Measurements from ENCODE around the gene DEUP1. TPM values are rescaled to one million over a fixed set of nuclear protein-coding genes. Genes with fewer than 3 reads are reported as not detected.

The DEUP1 gene
- total RNA-seq, 3 donors from 2014 or later (not counting 1 experiment from before 2014, with no cell fraction given), result not detected

DNA sequence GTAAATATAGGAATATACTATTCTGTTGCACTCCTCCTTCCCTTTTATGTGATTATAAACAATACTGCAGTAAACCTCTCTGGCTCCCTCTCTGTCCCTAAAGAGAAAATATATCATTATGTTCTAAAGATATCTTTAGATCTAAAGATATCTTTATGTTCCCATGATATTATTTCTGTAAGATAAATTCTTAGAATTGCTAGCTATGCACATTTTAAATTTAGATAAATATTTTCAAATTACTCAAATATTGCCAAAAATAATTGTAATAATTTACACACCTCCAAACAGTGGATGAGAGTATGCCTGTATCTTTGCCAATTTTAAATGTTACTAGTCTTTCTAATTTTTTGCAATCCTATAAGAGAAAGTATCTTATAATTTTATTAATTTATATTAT, 10.3 kb upstream of the DEUP1 start:
- no peak for DNase-seq
- H3K27ac Mint-ChIP-seq, result no peak overlapping the region
- TF ChIP-seq, protein P1, sequence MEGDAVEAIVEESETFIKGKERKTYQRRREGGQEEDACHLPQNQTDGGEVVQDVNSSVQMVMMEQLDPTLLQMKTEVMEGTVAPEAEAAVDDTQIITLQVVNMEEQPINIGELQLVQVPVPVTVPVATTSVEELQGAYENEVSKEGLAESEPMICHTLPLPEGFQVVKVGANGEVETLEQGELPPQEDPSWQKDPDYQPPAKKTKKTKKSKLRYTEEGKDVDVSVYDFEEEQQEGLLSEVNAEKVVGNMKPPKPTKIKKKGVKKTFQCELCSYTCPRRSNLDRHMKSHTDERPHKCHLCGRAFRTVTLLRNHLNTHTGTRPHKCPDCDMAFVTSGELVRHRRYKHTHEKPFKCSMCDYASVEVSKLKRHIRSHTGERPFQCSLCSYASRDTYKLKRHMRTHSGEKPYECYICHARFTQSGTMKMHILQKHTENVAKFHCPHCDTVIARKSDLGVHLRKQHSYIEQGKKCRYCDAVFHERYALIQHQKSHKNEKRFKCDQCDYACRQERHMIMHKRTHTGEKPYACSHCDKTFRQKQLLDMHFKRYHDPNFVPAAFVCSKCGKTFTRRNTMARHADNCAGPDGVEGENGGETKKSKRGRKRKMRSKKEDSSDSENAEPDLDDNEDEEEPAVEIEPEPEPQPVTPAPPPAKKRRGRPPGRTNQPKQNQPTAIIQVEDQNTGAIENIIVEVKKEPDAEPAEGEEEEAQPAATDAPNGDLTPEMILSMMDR (IDR thresholded peaks at IDR 0.05), result no peak
- Histone ChIP-seq H3K27ac (ENCODE audit: low read length) (no peak overlapping the region), H3K4me3 (ENCODE audit: low read length) (no peak overlapping the region), H3K4me1 (ENCODE audit: control insufficient read depth, insufficient read depth, low read length) (no peaks in the 10 kb centered on the region), H3K9me3 (ENCODE audit: control insufficient read depth, insufficient read depth, low read length) (no peaks in the 10 kb centered on the region), H3K36me3 (ENCODE audit: control insufficient read depth, insufficient read depth, low read length) (no peaks in the 10 kb centered on the region), H3K27me3 (ENCODE audit: control insufficient read depth, insufficient read depth, low read length) (peaks cover 2% of the 10 kb centered on the region)
- no peaks in the 10 kb centered on the region for H3K4me1 Mint-ChIP-seq
- H3K36me3 Mint-ChIP-seq, result no peaks in the 10 kb centered on the region
- intact Hi-C loops (cut with micrococcal nuclease), result no loop called here
- no peak overlapping the region for H3K4me3 Mint-ChIP-seq
- peaks cover 10 to 17% of the 10 kb centered on the region in 2 donors for H3K9me3 Mint-ChIP-seq
- H3K27me3 Mint-ChIP-seq (ENCODE audit: low read depth in 2 of 2), result peaks cover 0 to 13% of the 10 kb centered on the region in 2 donors
- no peak for ATAC-seq

DNA sequence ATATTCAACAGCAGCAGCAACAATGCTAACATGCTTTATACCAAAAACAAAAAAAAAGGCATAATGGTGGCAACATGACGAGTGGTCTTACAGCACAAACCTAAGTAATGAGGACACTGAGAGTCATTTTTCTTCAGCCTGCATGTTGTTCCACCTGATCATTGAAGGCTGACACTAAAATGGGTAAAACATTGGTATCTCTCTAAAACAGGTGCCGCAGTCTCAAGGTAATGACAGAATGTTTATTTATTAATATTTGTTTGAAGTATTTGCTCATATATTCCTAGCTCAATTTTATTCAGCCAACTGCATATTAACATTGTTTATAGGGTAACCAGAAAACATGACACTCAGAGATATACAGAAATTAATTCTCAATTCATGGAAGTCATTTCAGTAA, 8.3 kb upstream of the DEUP1 start:
- no peaks in the 10 kb centered on the region for H3K4me1 ChIP-seq (ENCODE audit: control insufficient read depth, insufficient read depth, low read length)
- H3K27ac Mint-ChIP-seq, result no peak overlapping the region
- intact Hi-C loops (cut with micrococcal nuclease), result no loop called here
- TF ChIP-seq, protein P1 (IDR thresholded peaks at IDR 0.05), result no peak
- no peak overlapping the region for H3K27ac ChIP-seq (ENCODE audit: low read length)
- DNase-seq (no peak), ATAC-seq (no peak)
- H3K27me3 Mint-ChIP-seq (ENCODE audit: low read depth in 2 of 2), result peaks cover 0 to 13% of the 10 kb centered on the region in 2 donors
- peaks cover 5 to 9% of the 10 kb centered on the region in 2 donors for H3K9me3 Mint-ChIP-seq
- no peak overlapping the region for H3K4me3 Mint-ChIP-seq
- H3K27me3 ChIP-seq (ENCODE audit: control insufficient read depth, insufficient read depth, low read length), result peaks cover 2% of the 10 kb centered on the region
- no peaks in the 10 kb centered on the region for H3K4me1 Mint-ChIP-seq
- H3K36me3 Mint-ChIP-seq, result no peaks in the 10 kb centered on the region
- H3K9me3 ChIP-seq (ENCODE audit: control insufficient read depth, insufficient read depth, low read length), result no peaks in the 10 kb centered on the region
- 96% methylated on average over 1 of the region's 2 CpGs for WGBS (ENCODE audit: insufficient coverage)
- no peak overlapping the region for H3K4me3 ChIP-seq (ENCODE audit: low read length)
- no peaks in the 10 kb centered on the region for H3K36me3 ChIP-seq (ENCODE audit: control insufficient read depth, insufficient read depth, low read length)

DNA sequence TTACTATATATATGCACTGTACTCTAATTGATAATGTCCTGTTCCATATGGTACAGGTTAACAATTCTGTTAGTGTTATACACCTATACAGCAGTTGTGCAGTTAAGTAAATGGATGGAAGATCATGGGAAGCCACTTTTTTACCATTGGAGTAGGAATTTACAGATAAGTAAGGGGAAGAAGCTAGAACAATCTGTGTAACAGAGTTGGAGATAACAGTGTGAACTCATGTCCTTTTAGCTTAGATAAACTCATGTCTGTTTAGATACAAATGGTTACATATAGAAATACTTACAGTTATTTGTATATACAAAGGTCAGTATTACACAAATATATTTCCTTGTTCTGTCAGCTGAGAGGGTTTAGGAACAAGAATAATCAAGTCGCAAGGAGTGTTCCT, 6.8 kb upstream of the DEUP1 start:
- Mint-ChIP-seq H3K27ac (no peak overlapping the region), H3K36me3 (no peaks in the 10 kb centered on the region), H3K4me1 (no peaks in the 10 kb centered on the region), H3K27me3 (ENCODE audit: low read depth in 2 of 2) (peaks cover 3 to 8% of the 10 kb centered on the region in 2 donors), H3K9me3 (peaks cover 0 to 3% of the 10 kb centered on the region in 2 donors), H3K4me3 (no peak overlapping the region)
- 100% methylated on average over 1 of the region's 1 CpG for WGBS (ENCODE audit: insufficient coverage)
- intact Hi-C loops (cut with micrococcal nuclease), result no loop called here
- Histone ChIP-seq H3K9me3 (ENCODE audit: control insufficient read depth, insufficient read depth, low read length) (no peaks in the 10 kb centered on the region), H3K4me1 (ENCODE audit: control insufficient read depth, insufficient read depth, low read length) (no peaks in the 10 kb centered on the region), H3K4me3 (ENCODE audit: low read length) (no peak overlapping the region), H3K27me3 (ENCODE audit: control insufficient read depth, insufficient read depth, low read length) (peaks cover 2% of the 10 kb centered on the region), H3K36me3 (ENCODE audit: control insufficient read depth, insufficient read depth, low read length) (no peaks in the 10 kb centered on the region), H3K27ac (ENCODE audit: low read length) (no peak overlapping the region)
- TF ChIP-seq, protein P1 (IDR thresholded peaks at IDR 0.05), result no peak
- ATAC-seq (no peak), DNase-seq (no peak)

DNA sequence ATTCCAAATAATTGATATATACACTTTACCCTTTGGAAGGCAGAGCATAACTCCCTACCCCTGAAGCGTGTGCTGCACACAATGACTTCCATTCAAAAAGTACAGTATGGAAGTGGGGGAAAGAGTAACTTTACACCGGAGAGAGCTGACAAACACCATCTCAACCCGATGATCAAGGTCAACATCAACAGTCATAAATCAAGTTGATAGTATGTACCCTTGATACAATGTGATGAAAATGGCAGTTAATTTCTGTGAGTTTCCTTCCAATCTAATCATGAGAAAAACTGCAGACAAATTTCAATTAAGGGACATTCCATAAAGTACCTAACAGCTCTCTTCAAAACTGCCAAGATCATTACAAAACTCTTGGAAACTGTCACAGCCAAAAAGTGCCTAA, 6.0 kb upstream of the DEUP1 start:
- WGBS (ENCODE audit: insufficient coverage), result 93% methylated on average over 3 of the region's 3 CpGs
- no peaks in the 10 kb centered on the region for H3K4me1 Mint-ChIP-seq
- H3K4me3 Mint-ChIP-seq, result no peak overlapping the region
- H3K4me1 ChIP-seq (ENCODE audit: control insufficient read depth, insufficient read depth, low read length), result no peaks in the 10 kb centered on the region
- peaks cover 4% of the 10 kb centered on the region for H3K27me3 ChIP-seq (ENCODE audit: control insufficient read depth, insufficient read depth, low read length)
- peaks cover 6 to 7% of the 10 kb centered on the region in 2 donors for H3K27me3 Mint-ChIP-seq (ENCODE audit: low read depth in 2 of 2)
- TF ChIP-seq, protein P1 (IDR thresholded peaks at IDR 0.05), result no peak
- no peak for ATAC-seq
- H3K27ac Mint-ChIP-seq, result no peak overlapping the region
- DNase-seq, result no peak
- no peak overlapping the region for H3K27ac ChIP-seq (ENCODE audit: low read length)
- peaks cover 0 to under 1% of the 10 kb centered on the region in 2 donors for H3K9me3 Mint-ChIP-seq
- H3K36me3 ChIP-seq (ENCODE audit: control insufficient read depth, insufficient read depth, low read length), result no peaks in the 10 kb centered on the region
- intact Hi-C loops (cut with micrococcal nuclease), result no loop called here
- H3K9me3 ChIP-seq (ENCODE audit: control insufficient read depth, insufficient read depth, low read length), result no peaks in the 10 kb centered on the region
- peaks cover 4% of the 10 kb centered on the region for H3K36me3 Mint-ChIP-seq
- H3K4me3 ChIP-seq (ENCODE audit: low read length), result no peak overlapping the region

Measured in natural killer cell (primary cell).